HG02938 (cell line): ENCODE measurements around the gene LRP5.
A peak's percentile ranks its signal among the peaks of the same experiment; 100 is the strongest.
"Not testable (repeated sequence)": the region's sequence is repeated elsewhere in the genome, so short reads cannot be mapped to it uniquely, and the experiment has no call there.

Experiments used
- ATAC-seq: cut with Tn5 transposase; IDR thresholded peaks from one replicate; pipeline ENCODE4 v1.9.1; 2021; ENCODE audit warnings: mild to moderate bottlenecking, moderate library complexity; ENCODE audit not compliant: unreplicated experiment

LRP5 gene

GRCh38 chr11:68460741-68461574 lies 148.6 kb downstream of the LRP5 start, which contains the start of gene PPP6R3:
PPP6R3 (plus strand) TSS chr11:68460752; CDS start chr11:68537665, 76,913 bp downstream.
- ATAC-seq = peak; percentile 32

DNA sequence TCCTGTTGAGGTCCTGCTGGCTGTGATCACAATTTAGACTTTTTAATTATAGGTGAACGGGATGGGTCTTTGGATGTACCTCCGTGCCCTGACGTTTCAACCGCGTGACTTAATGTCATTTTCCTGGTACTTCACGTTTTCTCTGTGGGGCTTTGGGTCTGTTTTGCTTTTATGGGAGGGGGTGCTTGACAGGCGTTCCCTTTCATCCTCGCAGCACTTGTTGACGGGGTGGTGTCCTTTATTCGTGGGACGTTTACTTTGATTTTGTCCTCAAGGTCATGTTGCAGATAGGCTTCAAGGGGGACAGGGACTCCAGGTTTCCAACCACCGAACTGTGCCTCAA lies 149.2 kb downstream of the LRP5 start:
- ATAC-seq = no peak

DNA sequence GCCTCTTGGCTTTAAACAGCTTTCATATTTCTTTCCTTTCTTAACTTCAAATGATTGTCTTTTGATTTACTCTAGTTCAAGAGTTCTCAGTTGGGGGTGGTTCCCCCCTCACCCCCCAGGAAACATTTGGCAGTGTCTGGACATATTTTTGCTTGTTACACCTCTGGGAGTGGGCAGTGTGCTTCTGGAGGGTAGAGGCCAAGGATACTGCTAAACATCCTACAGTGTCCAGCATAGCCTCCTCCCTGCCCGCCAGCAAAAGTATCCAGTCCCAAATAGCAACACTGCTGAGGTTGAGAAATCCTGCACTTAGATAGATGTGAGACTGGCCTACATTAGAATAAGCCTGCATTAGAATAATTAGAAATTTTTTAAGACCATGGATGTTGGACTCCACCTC lies 151.3 kb downstream of the LRP5 start:
- no peak for ATAC-seq

DNA sequence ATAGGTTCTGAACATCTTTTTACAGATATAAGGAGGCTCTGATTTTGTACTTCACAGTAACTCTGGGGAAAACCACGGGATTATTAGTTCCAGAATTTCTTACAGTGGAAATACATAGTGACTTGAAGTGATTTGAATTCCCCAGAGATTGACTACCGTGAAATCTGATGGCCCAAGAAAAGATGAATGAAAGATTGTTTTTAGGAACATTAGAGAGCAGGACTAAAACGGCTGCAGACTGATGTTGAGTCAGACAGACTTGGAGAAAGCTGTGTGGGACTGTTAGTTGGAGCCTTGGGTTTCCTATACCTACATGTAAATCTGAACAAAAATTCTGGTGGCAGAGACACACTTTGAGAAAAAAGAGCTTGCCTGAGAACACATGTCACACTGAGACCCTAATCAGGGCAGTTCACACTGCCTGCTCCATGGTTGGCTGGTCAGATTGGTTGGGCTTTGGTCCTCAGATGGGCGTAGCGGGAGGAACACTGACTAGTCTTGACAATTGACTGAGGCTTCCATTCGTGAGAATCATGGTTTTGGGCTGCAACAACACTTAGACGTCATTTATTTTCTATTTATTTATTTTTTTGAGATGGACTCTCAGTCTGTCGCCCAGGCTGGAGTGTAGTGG lies 154.9 kb downstream of the LRP5 start:
- no peak for ATAC-seq

DNA sequence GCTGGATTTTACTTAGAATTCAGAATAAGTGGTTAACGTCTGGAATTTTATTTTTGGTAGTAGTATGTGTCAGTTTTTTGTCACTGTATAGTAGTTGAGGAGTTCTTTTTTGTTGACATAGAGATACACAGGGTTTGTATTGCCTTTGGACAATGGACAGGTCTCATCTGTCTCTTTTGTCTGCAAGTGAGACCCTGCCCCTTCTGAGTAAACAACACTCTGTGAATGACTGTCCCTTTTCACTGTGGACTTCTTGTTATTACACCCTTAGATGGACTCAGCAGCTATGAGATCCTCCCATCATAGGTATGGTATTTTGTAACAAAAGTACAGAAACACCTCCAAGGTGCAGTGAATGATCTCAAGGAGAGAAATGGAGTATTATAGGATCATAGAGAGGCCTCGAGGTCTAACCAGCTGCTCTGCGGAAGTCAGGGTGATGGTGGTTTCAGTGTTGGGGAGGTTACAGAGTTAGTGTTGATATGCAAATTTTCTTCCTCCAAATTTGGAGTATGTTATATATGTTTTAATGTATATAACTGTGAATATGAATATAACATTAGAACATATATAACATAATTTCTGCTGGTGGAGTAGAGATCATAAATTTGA lies 155.9 kb downstream of the LRP5 start:
- ATAC-seq = no peak

DNA sequence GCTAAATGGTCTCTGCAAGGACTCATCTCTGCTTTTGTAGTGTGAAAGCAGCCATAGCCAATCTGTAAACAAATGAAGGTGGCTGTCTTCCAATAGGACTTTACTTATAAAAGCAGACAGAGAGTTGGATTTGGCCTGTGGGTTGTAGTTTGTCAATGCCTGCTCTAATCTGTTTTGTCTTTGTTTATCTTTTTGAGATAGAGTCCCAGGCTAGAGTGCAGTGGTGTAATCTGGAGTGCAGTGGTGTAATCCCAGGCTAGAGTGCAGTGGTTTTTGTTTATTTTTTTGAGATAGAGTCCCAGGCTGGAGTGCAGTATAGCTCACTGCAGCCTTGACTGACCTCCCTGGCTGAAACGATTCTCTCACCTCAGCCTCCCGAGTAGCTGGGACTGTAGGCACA lies 156.7 kb downstream of the LRP5 start:
- ATAC-seq = no peak

GRCh38 chr11:68469642-68470041 lies 157.3 kb downstream of the LRP5 start:
- ATAC-seq = no peak

DNA sequence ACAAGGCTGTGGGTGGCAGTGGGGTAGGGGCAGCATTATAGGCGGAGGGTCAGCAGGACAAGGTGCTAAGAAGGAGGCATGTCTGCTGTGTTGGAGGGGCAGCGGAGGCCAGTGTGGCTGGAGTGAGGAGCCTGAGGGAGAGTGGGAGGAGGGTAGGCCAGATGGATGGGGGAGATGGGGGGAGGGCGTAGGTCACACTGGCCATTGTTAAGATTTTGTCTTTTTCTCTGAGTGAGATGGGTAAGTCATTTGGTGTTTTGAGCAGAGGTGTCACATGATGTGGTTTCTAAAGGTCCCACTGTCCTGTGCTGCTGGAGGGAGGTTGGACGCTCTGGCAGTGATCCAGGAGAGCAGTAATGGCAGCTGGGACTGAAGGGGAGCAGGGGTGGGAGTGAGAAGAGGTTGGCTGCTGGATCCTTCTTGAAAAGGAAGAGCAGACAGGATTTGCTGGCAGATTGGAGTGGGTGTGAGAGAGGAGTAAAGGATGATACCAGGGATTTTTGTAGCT lies 158.0 kb downstream of the LRP5 start:
- no peak for ATAC-seq

GRCh38 chr11:68471360-68472340 lies 159.3 kb downstream of the LRP5 start:
- no peak for ATAC-seq

GRCh38 chr11:68472778-68473177 lies 160.4 kb downstream of the LRP5 start:
- ATAC-seq = no peak

DNA sequence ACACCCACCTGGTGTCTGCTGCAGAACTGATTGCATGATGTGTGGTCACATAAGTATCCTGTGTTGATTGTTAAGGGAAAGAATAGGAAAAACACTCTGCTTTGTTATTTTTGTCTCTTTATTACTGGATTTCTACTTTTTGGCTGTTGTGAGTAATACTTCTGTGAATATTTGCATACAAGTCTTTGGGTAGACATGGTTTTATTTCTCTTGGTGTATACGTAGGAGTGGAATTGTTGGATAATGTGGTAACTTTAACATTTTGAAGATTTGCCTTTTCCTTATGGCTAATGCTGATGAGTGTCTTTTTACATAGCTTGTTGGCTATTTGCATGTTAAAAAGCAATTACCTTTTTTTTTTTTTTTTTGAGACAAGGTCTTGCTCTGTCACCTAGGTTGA lies 161.3 kb downstream of the LRP5 start:
- no peak for ATAC-seq

- not testable (repeated sequence) for ATAC-seq
These were observed 163.2 kb downstream of the LRP5 start for GRCh38 chr11:68475626-68476025.

GRCh38 chr11:68479390-68479789 lies 167.0 kb downstream of the LRP5 start:
- no peak for ATAC-seq

DNA sequence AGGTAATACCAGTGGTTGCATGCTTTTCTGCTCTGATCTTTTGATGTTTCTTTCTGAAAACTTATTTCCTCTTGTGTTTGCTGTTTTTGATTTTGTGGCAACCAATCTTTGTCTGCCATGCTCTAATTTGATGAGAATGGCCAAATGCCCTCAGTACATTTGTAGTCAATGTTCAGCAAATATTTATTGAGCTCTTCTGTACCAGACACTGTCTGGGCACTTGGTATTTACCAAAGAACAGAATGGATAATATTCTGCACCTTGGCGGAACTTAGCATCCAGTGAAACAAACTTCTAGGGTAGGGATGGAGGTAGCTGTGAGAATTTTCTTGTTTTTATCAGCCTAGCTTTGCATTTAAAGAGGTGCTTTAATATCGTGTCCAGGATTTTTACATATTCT lies 167.8 kb downstream of the LRP5 start:
- ATAC-seq = no peak

DNA sequence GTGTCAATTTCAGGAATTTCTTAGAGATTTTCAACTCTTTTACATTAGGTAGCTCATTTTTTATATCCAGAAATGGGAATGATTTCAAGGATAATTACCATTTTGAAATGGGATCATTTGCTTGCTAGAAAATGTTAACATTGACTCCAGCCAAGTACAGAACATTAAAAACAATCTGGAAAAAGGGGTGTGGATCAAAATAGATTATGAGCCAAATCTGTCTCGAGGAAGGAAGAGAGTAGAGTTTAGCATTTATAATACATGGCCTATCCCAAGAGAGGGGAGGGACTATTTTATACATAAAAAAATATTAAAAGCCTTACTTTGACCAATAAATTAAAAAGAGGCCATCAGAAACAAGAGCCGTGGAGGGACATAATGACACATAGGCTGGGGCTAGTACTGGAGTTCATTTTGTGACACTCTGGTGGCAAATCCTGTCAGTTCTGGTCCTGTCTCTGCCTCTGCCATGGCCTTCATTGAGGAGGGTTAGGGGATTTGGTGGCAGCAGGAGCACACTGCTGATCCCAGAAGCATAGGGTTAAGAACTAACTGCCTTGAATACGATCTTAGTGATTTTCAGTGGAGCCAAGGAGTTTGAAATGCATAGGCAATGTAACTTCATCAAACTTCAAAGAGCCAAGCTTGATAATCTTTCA lies 168.6 kb downstream of the LRP5 start:
- no peak for ATAC-seq

DNA sequence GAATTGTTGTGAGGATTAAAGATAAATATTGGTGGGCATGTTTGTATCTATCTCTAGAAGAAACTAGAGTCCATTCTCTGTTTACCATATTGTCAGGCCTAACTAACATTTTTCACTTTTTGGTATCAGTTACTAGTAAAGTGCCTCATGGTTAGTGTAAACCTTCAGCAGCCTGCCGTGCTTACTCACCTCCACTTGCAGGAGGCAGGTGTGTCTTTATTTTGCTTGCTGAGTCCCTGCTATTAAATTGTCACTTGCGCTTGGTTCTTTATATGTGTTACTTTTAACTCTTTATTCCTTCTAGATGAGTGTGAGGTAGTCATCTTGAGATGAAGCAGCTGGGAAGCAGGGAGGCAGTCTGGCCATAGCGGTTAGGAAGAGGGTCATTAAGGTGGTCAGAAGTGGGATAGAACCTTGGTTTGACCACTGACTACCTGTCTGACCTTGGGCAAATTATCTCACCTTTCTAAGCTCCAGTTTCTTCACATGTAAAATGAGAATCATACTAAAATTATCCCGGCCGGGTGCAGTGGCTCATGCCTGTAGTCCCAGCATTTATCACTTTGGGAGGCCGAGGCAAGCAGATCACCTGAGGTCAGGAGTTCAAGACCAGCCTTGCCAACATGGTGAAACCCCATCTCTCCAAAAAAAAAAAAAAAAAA lies 169.3 kb downstream of the LRP5 start:
- ATAC-seq = no peak

DNA sequence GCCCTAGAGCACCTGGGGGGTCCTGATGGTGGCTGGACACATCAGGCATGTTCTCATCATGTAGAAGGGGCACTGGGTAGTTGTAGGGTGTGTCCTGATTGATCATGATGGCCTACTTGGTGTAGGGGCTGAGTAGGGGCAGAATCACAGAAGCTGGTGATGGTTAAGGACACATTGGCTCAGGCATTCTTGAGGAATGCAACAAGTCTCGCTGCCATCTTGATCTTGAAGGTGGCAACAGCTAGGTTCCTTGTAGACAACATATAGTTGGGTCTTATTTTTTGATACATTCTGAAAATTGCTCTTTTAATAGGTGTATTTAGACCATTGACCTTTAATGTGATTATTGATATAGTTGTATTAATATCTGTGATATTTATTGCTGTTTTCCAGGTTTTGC lies 176.2 kb downstream of the LRP5 start:
- no peak for ATAC-seq

GRCh38 chr11:68495220-68495729 lies 182.9 kb downstream of the LRP5 start:
- ATAC-seq = no peak

- no peak for ATAC-seq
These were observed 183.5 kb downstream of the LRP5 start for GRCh38 chr11:68495872-68496271.
